ENCODE measurements around the gene SVIL.

- no peak for TF ChIP-seq CTCF (IDR thresholded peaks at IDR 0.05 in 8 of 11, conservative IDR thresholded peaks at IDR 0.05 in 3 of 11)
- no peak for TF ChIP-seq POLR2A (IDR thresholded peaks at IDR 0.05)
Observed at GRCh38 chr10:29623797-29624196, 11.0 kb downstream of the SVIL start.

Measured in spleen (tissue), 7 donors.